GM12878 (cell line): ENCODE data around the gene CRYBB1. TPM values are rescaled to one million over a fixed set of nuclear protein-coding genes. Genes with fewer than 3 reads are reported as not detected.

Source experiments
- ATF2 ChIP-seq: IDR thresholded peaks from 2 replicates; pipeline ENCODE4 v1.6.1; 2012; ENCODE audit warnings: low read length, inconsistent platforms
- CBX5 ChIP-seq: sonication (generic); IDR thresholded peaks from 2 replicates; pipeline ENCODE4 v1.6.1; 2016; ENCODE audit warnings: low read depth, moderate library complexity, mild to moderate bottlenecking, inconsistent platforms
- CREM ChIP-seq: IDR thresholded peaks from 2 replicates; pipeline ENCODE4 v1.6.1; 2014; ENCODE audit warnings: antibody characterized with exemption, low read depth
- EGR1 ChIP-seq, 2 experiments: IDR thresholded peaks; 1 replicate in 1 of 2; 2 replicates in 1 of 2; pipeline ENCODE4 v1.6.1; 2011 to 2012; ENCODE audit warnings: low read depth in 2 of 2, low read length in 2 of 2, borderline replicate concordance in 1 of 2, mild to moderate bottlenecking in 1 of 2, moderate library complexity in 1 of 2
- ELK1 ChIP-seq: IDR thresholded peaks from 2 replicates; pipeline ENCODE4 v1.6.1; 2012; ENCODE audit warnings: low read depth, low read length, improper control_type of control experiment
- ETV6 ChIP-seq, 2 experiments: fragments of 450-650 bp in 1 of 2; IDR thresholded peaks in 1 of 2; conservative IDR thresholded peaks in 1 of 2; 2 replicates each; pipeline ENCODE4 v1.6.1; 2014; ENCODE audit warnings: antibody characterized with exemption in 1 of 2, borderline replicate concordance in 1 of 2, low read depth in 1 of 2, mild to moderate bottlenecking in 1 of 2, moderate library complexity in 1 of 2
- HDAC2 ChIP-seq: fragments of 200-600 bp; sonication (generic); IDR thresholded peaks from 2 replicates; pipeline ENCODE4 v1.6.1; 2017
- HSF1 ChIP-seq: fragments of 150-350 bp; IDR thresholded peaks from 2 replicates; pipeline ENCODE4 v1.6.1; 2014; ENCODE audit warnings: mild to moderate bottlenecking, low read depth, low read length
- IKZF2 ChIP-seq, 2 experiments: fragments of 450-650 bp; IDR thresholded peaks; 2 replicates each; pipeline ENCODE4 v1.6.1; 2017; ENCODE audit warnings: mild to moderate bottlenecking in 2 of 2, moderate library complexity in 2 of 2
- IRF3 ChIP-seq: fragments of 450-650 bp; IDR thresholded peaks from 2 replicates; pipeline ENCODE4 v1.6.1; 2014; ENCODE audit warnings: mild to moderate bottlenecking
- JUND ChIP-seq: IDR thresholded peaks from 2 replicates; pipeline ENCODE4 v1.6.1; 2012; ENCODE audit warnings: low read depth, mild to moderate bottlenecking, low read length, improper control_type of control experiment, moderate library complexity
- KDM1A ChIP-seq: fragments of 200-600 bp; sonication (generic); IDR thresholded peaks from 2 replicates; pipeline ENCODE4 v1.6.1; 2016; ENCODE audit warnings: borderline replicate concordance
- MEF2A ChIP-seq: IDR thresholded peaks from 2 replicates; pipeline ENCODE4 v1.6.1; 2011; ENCODE audit warnings: low read depth, mild to moderate bottlenecking, low read length, moderate library complexity; ENCODE audit not compliant: insufficient read depth
- MYB ChIP-seq: fragments of 150-350 bp; IDR thresholded peaks from 2 replicates; pipeline ENCODE4 v1.6.1; 2014; ENCODE audit warnings: mild to moderate bottlenecking, low read depth, low read length, borderline replicate concordance
- NBN ChIP-seq: fragments of 450-650 bp; IDR thresholded peaks from 2 replicates; pipeline ENCODE4 v1.6.1; 2016
- NFYA ChIP-seq: IDR thresholded peaks from 2 replicates; pipeline ENCODE4 v1.6.1; 2011; ENCODE audit warnings: low read depth, mild to moderate bottlenecking, low read length, improper control_type of control experiment, borderline replicate concordance
- NKRF ChIP-seq: fragments of 450-650 bp; conservative IDR thresholded peaks from 2 replicates; pipeline ENCODE4 v1.6.1; 2017; ENCODE audit warnings: mild to moderate bottlenecking, moderate library complexity
- PKNOX1 ChIP-seq: fragments of 450-650 bp; IDR thresholded peaks from 2 replicates; pipeline ENCODE4 v1.6.1; 2016; ENCODE audit warnings: mild to moderate bottlenecking
- RAD21 ChIP-seq: IDR thresholded peaks from 2 replicates; pipeline ENCODE4 v1.6.1; 2011; ENCODE audit warnings: mild to moderate bottlenecking, low read depth, low read length, moderate library complexity; ENCODE audit not compliant: insufficient read depth
- RFX5 ChIP-seq: IDR thresholded peaks from 2 replicates; pipeline ENCODE4 v1.6.1; 2011; ENCODE audit warnings: low read depth, low read length, improper control_type of control experiment
- RUNX3 ChIP-seq: IDR thresholded peaks from 2 replicates; pipeline ENCODE4 v1.6.1; 2012; ENCODE audit warnings: low read length, inconsistent platforms
- SPI1 ChIP-seq: IDR thresholded peaks from 2 replicates; pipeline ENCODE4 v1.6.1; 2011; ENCODE audit warnings: low read depth, mild to moderate bottlenecking, low read length, moderate library complexity, borderline replicate concordance; ENCODE audit not compliant: insufficient read depth
- WRNIP1 ChIP-seq: IDR thresholded peaks from 2 replicates; pipeline ENCODE4 v1.6.1; 2011; ENCODE audit warnings: low read depth, low read length, improper control_type of control experiment, borderline replicate concordance
- polyA plus RNA-seq, 11 experiments: library from polyadenylated mRNA; depleted of rRNA in 4 of 11; unstranded in 6 of 11; stranded (reverse) in 5 of 11; fragments of >200 nt; fragmentation: Nextera tagmentation in 4 of 11; fragmentation: Illumina TruSeq in 1 of 11; extraction: Ambion mirVana in 4 of 11; extraction: Trizol in 1 of 11; gene quantifications; 1 replicate in 1 of 11; 2 replicates in 10 of 11; pipeline versions ENCODE4 v1.2.1 to v1.2.3, GENCODE V29; 2011 to 2016; ENCODE audit warnings: inconsistent platforms in 2 of 11, missing spikeins in 2 of 11, low read depth in 1 of 11
- total RNA-seq, 4 experiments: library from RNA; depleted of rRNA in 3 of 4; stranded (reverse); fragments of >200 nt in 3 of 4; fragmentation: Illumina TruSeq in 1 of 4; extraction: Trizol in 1 of 4; gene quantifications; 2 replicates each; pipeline versions ENCODE4 v1.2.1 to v1.2.3, GENCODE V29; 2013 to 2021

The CRYBB1 gene
- total and polyA plus RNA-seq, 10 of the 15 experiments (the other 5 are each of a cell fraction or from before 2014, with no cell fraction given): 0.09 to 0.64 (median 0.23) TPM; not detected in 5

- TF ChIP-seq HSF1: no peak
- no peak for TF ChIP-seq MYB
- peak; percentile 48 to 51; a peak in 2 of 4 replicates for TF ChIP-seq IKZF2 (IDR thresholded peaks at IDR 0.05)
- TF ChIP-seq ELK1: no peak
- TF ChIP-seq WRNIP1: no peak
- TF ChIP-seq NBN: peak; percentile 60; the same call in 1 of the 2 replicates
- peak in 1 of 2 experiments; percentile 51; a peak in 1 of 4 replicates for TF ChIP-seq ETV6 (conservative IDR thresholded peaks at IDR 0.05 in 1 of 2, IDR thresholded peaks at IDR 0.05 in 1 of 2; ENCODE audit: borderline replicate concordance in 1 of 2, low read depth in 1 of 2)
- TF ChIP-seq HDAC2: no peak
- no peak for TF ChIP-seq CBX5
- TF ChIP-seq PKNOX1: no peak
- TF ChIP-seq ATF2: no peak
- TF ChIP-seq EGR1 (IDR thresholded peaks at IDR 0.05; ENCODE audit: borderline replicate concordance in 1 of 2, low read depth in 2 of 2, low read length in 2 of 2): no peak
- TF ChIP-seq RFX5: no peak
- TF ChIP-seq JUND: no peak
- TF ChIP-seq NFYA: no peak
- no peak for TF ChIP-seq MEF2A
- TF ChIP-seq RUNX3: no peak
- peak; percentile 40; the same call in 1 of the 2 replicates for TF ChIP-seq SPI1
- no peak for TF ChIP-seq RAD21
- TF ChIP-seq IRF3: no peak
- no peak for TF ChIP-seq KDM1A
- TF ChIP-seq NKRF: no peak
- TF ChIP-seq CREM: no peak
Observed at GRCh38 chr22:26579331-26579886, 38.4 kb downstream of the CRYBB1 start (continued).
